ENCODE results near the gene FAM110A. TPM values are rescaled to one million over a fixed set of nuclear protein-coding genes. Genes with fewer than 3 reads are reported as not detected.
"Not testable (repeated sequence)": the region's sequence is repeated elsewhere in the genome, so short reads cannot be mapped to it uniquely, and the experiment has no call there.

FAM110A gene
- total RNA-seq, 1 donor from 2014 or later, result 14.3 TPM

DNA sequence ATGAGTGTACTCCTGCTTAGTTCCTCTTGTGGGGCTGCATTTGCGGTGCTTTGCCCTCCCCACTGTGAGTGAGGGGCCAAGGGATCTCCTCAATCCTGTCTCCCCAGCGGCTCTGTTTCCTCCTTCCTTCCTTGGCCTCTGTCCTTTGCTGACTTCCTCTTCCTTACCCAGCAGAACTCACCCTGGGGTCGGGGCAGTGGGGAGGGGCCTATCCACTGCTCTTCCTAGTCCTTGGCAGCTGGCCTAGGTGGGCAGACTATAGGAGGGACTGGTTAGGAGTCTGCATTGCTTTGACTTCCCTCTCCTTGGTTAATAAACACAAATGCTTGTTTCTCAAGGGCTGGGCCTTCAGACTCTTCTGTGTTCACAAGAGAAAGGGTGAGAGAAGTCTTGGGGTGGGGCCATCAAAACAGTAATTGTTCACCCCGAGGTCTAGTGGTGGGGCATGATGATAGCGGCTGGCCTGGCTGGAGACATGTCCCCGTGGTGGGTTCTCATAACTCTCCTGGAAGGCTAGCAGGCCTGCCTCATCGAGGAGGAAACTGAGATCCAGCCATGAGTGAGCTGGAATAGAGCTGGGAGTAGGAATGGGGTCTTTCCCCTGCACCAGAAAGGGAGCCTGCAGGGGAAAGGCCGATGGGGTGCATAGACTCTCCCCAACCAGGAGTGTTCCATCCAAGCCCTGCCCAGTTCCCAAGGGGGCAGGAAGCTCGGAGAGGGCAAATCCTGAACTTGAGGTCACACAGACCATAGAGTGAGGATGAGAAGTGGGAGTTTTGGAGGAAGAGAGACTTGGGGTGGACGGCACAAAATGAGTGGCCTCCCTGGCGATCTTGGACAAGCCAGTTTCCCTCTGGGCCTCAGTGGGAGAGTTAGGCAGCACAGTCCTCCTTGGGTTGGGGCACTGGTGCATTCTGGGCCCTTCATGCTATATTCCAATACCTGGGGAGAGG is 12.7 kb downstream of the FAM110A start:
- Mint-ChIP-seq H3K27me3 (peaks cover 15% of the 10 kb centered on the region), H3K36me3 (no peaks in the 10 kb centered on the region), H3K4me1 (ENCODE audit: unreplicated experiment) (peaks cover 22% of the 10 kb centered on the region), H3K4me3 (peak overlapping the region; percentile 73), H3K9me3 (no peaks in the 10 kb centered on the region), H3K27ac (no peak overlapping the region)
- no peak for DNase-seq (ENCODE audit: extremely low spot score, unreplicated experiment)
- TF ChIP-seq, protein P1, sequence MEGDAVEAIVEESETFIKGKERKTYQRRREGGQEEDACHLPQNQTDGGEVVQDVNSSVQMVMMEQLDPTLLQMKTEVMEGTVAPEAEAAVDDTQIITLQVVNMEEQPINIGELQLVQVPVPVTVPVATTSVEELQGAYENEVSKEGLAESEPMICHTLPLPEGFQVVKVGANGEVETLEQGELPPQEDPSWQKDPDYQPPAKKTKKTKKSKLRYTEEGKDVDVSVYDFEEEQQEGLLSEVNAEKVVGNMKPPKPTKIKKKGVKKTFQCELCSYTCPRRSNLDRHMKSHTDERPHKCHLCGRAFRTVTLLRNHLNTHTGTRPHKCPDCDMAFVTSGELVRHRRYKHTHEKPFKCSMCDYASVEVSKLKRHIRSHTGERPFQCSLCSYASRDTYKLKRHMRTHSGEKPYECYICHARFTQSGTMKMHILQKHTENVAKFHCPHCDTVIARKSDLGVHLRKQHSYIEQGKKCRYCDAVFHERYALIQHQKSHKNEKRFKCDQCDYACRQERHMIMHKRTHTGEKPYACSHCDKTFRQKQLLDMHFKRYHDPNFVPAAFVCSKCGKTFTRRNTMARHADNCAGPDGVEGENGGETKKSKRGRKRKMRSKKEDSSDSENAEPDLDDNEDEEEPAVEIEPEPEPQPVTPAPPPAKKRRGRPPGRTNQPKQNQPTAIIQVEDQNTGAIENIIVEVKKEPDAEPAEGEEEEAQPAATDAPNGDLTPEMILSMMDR (conservative IDR thresholded peaks at IDR 0.05), result no peak

DNA sequence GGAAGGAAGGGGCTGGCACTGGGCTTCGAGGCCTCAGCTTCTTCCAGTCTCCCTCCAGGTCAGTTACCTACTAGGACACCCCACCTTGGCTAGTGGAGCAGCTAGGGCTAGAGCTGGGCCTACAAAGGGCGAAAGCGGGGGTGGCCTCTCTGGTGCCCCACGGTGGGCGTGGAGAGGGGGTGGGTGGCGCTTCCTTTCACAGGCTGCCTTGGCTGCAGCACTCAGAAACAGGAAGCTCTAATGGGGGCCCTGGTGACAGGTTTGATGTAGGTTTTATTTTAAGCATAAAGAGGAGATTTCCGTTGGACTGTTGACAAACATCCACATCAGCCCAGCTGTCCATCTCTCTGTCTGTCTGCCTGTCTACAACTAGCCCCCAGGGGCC is 13.4 kb downstream of the FAM110A start:
- peaks cover 22% of the 10 kb centered on the region for H3K4me1 Mint-ChIP-seq (ENCODE audit: unreplicated experiment)
- TF ChIP-seq, protein P1 (conservative IDR thresholded peaks at IDR 0.05), result no peak
- no peaks in the 10 kb centered on the region for H3K9me3 Mint-ChIP-seq
- peaks cover 12% of the 10 kb centered on the region for H3K27me3 Mint-ChIP-seq
- H3K36me3 Mint-ChIP-seq, result no peaks in the 10 kb centered on the region
- H3K27ac Mint-ChIP-seq, result no peak overlapping the region
- peak overlapping the region; percentile 51 for H3K4me3 Mint-ChIP-seq
- no peak for DNase-seq (ENCODE audit: extremely low spot score, unreplicated experiment)

DNA sequence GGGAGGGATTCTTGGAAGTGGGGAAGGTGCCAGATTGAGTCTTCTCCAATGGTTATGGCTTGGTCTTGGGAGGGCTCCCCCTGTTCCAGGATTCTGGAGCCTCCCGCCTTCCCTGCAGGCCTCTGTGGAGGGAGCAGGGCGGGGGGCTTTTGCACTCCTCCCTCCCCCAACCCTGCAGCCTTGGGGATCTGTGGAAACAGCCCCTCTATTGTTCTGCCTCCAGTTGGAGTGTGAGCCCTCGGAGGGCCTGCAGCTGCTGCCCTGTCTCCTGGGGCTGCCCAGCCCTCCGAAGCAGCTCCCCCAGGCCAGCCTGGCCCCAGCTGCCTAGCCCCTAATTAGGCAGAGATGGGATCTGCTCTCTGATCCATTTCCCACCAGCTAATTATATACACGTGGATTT is 14.7 kb downstream of the FAM110A start:
- TF ChIP-seq, protein P1 (conservative IDR thresholded peaks at IDR 0.05), result no peak
- Mint-ChIP-seq H3K27me3 (peaks cover 4% of the 10 kb centered on the region), H3K36me3 (no peaks in the 10 kb centered on the region), H3K27ac (no peak overlapping the region), H3K4me1 (ENCODE audit: unreplicated experiment) (peaks cover 17% of the 10 kb centered on the region), H3K9me3 (no peaks in the 10 kb centered on the region), H3K4me3 (no peak overlapping the region)
- no peak for DNase-seq (ENCODE audit: extremely low spot score, unreplicated experiment)

DNA sequence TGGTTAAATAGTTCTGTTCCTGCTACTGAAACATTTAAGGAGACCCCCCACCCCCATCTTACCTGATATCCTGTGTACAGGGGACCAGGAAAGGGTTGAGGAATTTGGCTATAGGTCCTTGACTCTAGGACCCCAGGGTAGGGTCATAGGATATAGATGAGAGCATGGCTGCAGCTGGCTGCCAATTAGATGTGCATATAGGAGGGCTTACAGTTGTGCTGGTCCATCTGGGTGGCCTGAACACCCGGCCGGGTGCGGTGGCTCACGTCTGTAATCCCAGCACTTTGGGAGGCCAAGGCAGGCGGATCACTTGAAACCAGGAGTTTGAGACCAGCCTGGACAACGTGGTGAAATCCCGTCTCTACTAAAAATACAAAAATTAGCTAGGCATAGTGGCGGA is 15.2 kb downstream of the FAM110A start:
- H3K4me3 Mint-ChIP-seq; H3K27ac Mint-ChIP-seq; H3K36me3 Mint-ChIP-seq; DNase-seq (ENCODE audit: extremely low spot score, unreplicated experiment); H3K27me3 Mint-ChIP-seq; H3K9me3 Mint-ChIP-seq: not testable (repeated sequence)
- peaks cover 17% of the 10 kb centered on the region for H3K4me1 Mint-ChIP-seq (ENCODE audit: unreplicated experiment)

DNA sequence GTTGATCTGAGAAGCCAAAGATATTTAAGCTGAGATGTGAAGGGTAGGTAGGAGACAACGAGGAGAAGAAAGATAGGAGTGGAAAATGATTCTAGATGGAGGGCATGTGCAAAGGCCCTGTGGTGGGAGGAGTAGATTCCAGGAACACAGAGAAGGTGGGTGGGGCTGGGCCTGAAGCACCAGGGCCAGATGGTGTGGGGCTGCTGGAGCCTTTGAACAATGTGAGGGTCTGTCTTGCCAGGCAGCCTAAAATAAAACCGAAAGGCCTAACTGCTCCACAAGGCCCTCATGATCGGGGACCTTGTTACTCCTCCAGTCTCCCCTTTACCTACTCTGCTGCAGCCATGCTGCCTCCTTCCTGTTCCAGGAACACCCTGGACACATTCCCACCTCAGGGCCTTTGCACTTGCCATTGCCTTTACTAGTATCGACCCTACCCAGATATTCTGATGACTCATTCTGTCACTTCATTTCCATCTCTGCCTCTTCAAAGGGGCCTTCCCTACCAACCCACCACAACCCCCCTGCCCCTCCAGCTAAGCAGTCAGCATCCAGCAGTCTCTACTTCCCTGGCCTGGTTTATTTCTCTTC is 20.0 kb downstream of the FAM110A start:
- Mint-ChIP-seq H3K4me1 (ENCODE audit: unreplicated experiment) (no peaks in the 10 kb centered on the region), H3K27ac (no peak overlapping the region), H3K36me3 (no peaks in the 10 kb centered on the region), H3K9me3 (no peaks in the 10 kb centered on the region), H3K4me3 (no peak overlapping the region), H3K27me3 (no peaks in the 10 kb centered on the region)
- TF ChIP-seq, protein P1 (conservative IDR thresholded peaks at IDR 0.05), result no peak
- DNase-seq (ENCODE audit: extremely low spot score, unreplicated experiment), result no peak

DNA sequence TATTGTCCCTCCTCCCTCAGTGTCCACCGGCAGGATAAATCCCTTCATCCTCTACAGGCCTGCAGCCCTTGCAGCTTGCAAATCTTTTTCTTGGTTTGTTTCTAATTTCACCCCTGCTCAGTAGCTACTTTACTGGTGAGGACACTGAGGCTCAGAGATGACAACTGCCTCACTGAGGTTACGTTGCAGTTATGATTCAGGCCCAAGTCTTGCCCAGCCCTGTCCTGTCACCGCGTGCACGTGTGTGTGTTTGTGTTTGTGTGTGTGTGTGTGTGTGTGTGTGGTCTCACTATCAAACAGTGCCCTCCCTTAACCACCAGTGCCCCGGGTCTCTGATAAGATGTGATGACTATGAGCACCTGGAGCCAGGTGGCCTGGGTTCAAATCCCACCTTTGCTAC is 21.1 kb downstream of the FAM110A start:
- no peaks in the 10 kb centered on the region for H3K9me3 Mint-ChIP-seq
- H3K36me3 Mint-ChIP-seq, result no peaks in the 10 kb centered on the region
- no peak overlapping the region for H3K27ac Mint-ChIP-seq
- DNase-seq (ENCODE audit: extremely low spot score, unreplicated experiment), result no peak
- no peaks in the 10 kb centered on the region for H3K27me3 Mint-ChIP-seq
- H3K4me3 Mint-ChIP-seq, result no peak overlapping the region
- TF ChIP-seq, protein P1 (conservative IDR thresholded peaks at IDR 0.05), result no peak
- no peaks in the 10 kb centered on the region for H3K4me1 Mint-ChIP-seq (ENCODE audit: unreplicated experiment)
